Duodenal mucosa (tissue), 2 donors: ENCODE results near the gene COL24A1.

Experiments
- H3K27ac ChIP-seq: one replicate; pipeline ENCODE4 v1.7.0; 2013; ENCODE audit warnings: low read depth, low read length
- H3K27me3 ChIP-seq, 2 donors: one replicate each; pipeline ENCODE4 v1.7.0; 2013; ENCODE audit warnings: low read length in 2 of 2, control low read depth in 1 of 2; ENCODE audit not compliant: insufficient read depth in 2 of 2, control insufficient read depth in 1 of 2
- H3K36me3 ChIP-seq, 2 donors: one replicate each; pipeline ENCODE4 v1.7.0; 2013; ENCODE audit warnings: low read length in 2 of 2, control low read depth in 1 of 2; ENCODE audit not compliant: insufficient read depth in 2 of 2, control insufficient read depth in 1 of 2
- H3K4me1 ChIP-seq, 2 donors: one replicate each; pipeline ENCODE4 v1.7.0; 2013; ENCODE audit warnings: low read length in 2 of 2, control low read depth in 1 of 2; ENCODE audit not compliant: insufficient read depth in 2 of 2, control insufficient read depth in 1 of 2
- H3K4me3 ChIP-seq, 2 donors: one replicate each; pipeline ENCODE4 v1.7.0; 2013; ENCODE audit warnings: low read length in 2 of 2, low read depth in 1 of 2
- H3K9ac ChIP-seq, 2 donors: one replicate each; pipeline ENCODE4 v1.7.0; 2013; ENCODE audit warnings: low read length in 2 of 2, low read depth in 1 of 2
- H3K9me3 ChIP-seq, 2 donors: one replicate each; pipeline ENCODE4 v1.7.0; 2013; ENCODE audit warnings: low read length in 2 of 2, control low read depth in 1 of 2; ENCODE audit not compliant: control insufficient read depth in 1 of 2

Gene COL24A1

GRCh38 chr1:85933961-85934360 is 222.6 kb downstream of the COL24A1 start:
- Histone ChIP-seq H3K27me3 (no peaks in the 10 kb centered on the region), H3K4me3 (no peak overlapping the region), H3K36me3 (no peaks in the 10 kb centered on the region), H3K4me1 (no peaks in the 10 kb centered on the region), H3K27ac (no peak overlapping the region), H3K9ac (no peak overlapping the region), H3K9me3 (no peaks in the 10 kb centered on the region)

GRCh38 chr1:85911742-85912141 is 244.8 kb downstream of the COL24A1 start:
- Histone ChIP-seq H3K9ac (no peak overlapping the region), H3K27me3 (no peaks in the 10 kb centered on the region), H3K27ac (no peak overlapping the region), H3K36me3 (no peaks in the 10 kb centered on the region), H3K4me3 (no peak overlapping the region), H3K9me3 (no peaks in the 10 kb centered on the region), H3K4me1 (no peaks in the 10 kb centered on the region)

- H3K9me3 ChIP-seq = no peaks in the 10 kb centered on the region
- no peak overlapping the region for H3K27ac ChIP-seq
- no peak overlapping the region for H3K4me3 ChIP-seq
- H3K4me1 ChIP-seq = no peaks in the 10 kb centered on the region
- no peaks in the 10 kb centered on the region for H3K36me3 ChIP-seq
- no peaks in the 10 kb centered on the region for H3K27me3 ChIP-seq
- H3K9ac ChIP-seq = no peak overlapping the region
These were observed 255.7 kb downstream of the COL24A1 start for GRCh38 chr1:85900921-85901320.

GRCh38 chr1:85898861-85899260 is 257.7 kb downstream of the COL24A1 start:
- H3K4me1 ChIP-seq = no peaks in the 10 kb centered on the region

GRCh38 chr1:85894651-85895050 is 261.9 kb downstream of the COL24A1 start:
- H3K27ac ChIP-seq = no peak overlapping the region
- H3K4me3 ChIP-seq = no peak overlapping the region
- H3K27me3 ChIP-seq = no peaks in the 10 kb centered on the region
- H3K4me1 ChIP-seq = no peaks in the 10 kb centered on the region
- no peaks in the 10 kb centered on the region for H3K9me3 ChIP-seq
- no peaks in the 10 kb centered on the region for H3K36me3 ChIP-seq
- H3K9ac ChIP-seq = no peak overlapping the region

More at GRCh38 chr1:85898861-85899260, 257.7 kb downstream of the COL24A1 start:
- H3K9me3 ChIP-seq = no peaks in the 10 kb centered on the region
- H3K9ac ChIP-seq = no peak overlapping the region
- no peaks in the 10 kb centered on the region for H3K27me3 ChIP-seq
- H3K4me3 ChIP-seq = no peak overlapping the region
- no peaks in the 10 kb centered on the region for H3K36me3 ChIP-seq
- no peak overlapping the region for H3K27ac ChIP-seq

- Histone ChIP-seq H3K9me3 (no peaks in the 10 kb centered on the region), H3K9ac (no peak overlapping the region), H3K27me3 (no peaks in the 10 kb centered on the region), H3K36me3 (no peaks in the 10 kb centered on the region), H3K4me1 (no peaks in the 10 kb centered on the region), H3K27ac (no peak overlapping the region), H3K4me3 (no peak overlapping the region)
These were observed 264.2 kb downstream of the COL24A1 start for GRCh38 chr1:85892366-85892765.

- Histone ChIP-seq H3K4me3 (no peak overlapping the region), H3K36me3 (no peaks in the 10 kb centered on the region), H3K9me3 (no peaks in the 10 kb centered on the region), H3K9ac (no peak overlapping the region), H3K27ac (no peak overlapping the region), H3K27me3 (no peaks in the 10 kb centered on the region), H3K4me1 (no peaks in the 10 kb centered on the region)
These were observed 266.7 kb downstream of the COL24A1 start for GRCh38 chr1:85889870-85890269.

GRCh38 chr1:85888921-85889320 is 267.7 kb downstream of the COL24A1 start:
- H3K27me3 ChIP-seq = no peaks in the 10 kb centered on the region
- H3K4me1 ChIP-seq = no peaks in the 10 kb centered on the region

GRCh38 chr1:85884372-85885035 is 272.1 kb downstream of the COL24A1 start:
- Histone ChIP-seq H3K36me3 (no peaks in the 10 kb centered on the region), H3K4me1 (no peaks in the 10 kb centered on the region), H3K27ac (no peak overlapping the region), H3K27me3 (no peaks in the 10 kb centered on the region), H3K9ac (no peak overlapping the region), H3K4me3 (no peak overlapping the region), H3K9me3 (no peaks in the 10 kb centered on the region)

More at GRCh38 chr1:85888921-85889320, 267.7 kb downstream of the COL24A1 start:
- Histone ChIP-seq H3K4me3 (no peak overlapping the region), H3K27ac (no peak overlapping the region), H3K9ac (no peak overlapping the region), H3K36me3 (no peaks in the 10 kb centered on the region), H3K9me3 (no peaks in the 10 kb centered on the region)

- Histone ChIP-seq H3K36me3 (no peaks in the 10 kb centered on the region), H3K9me3 (no peaks in the 10 kb centered on the region), H3K9ac (no peak overlapping the region), H3K27ac (no peak overlapping the region), H3K4me3 (no peak overlapping the region), H3K4me1 (no peaks in the 10 kb centered on the region), H3K27me3 (no peaks in the 10 kb centered on the region)
These were observed 289.4 kb downstream of the COL24A1 start for GRCh38 chr1:85867189-85867588.
